GM08714 (cell line): ENCODE measurements around the gene TUT1.
"Not testable (repeated sequence)": the region's sequence is repeated elsewhere in the genome, so short reads cannot be mapped to it uniquely, and the experiment has no call there.

Experiments used
- H3K4me3 ChIP-seq: fragments of 200-500 bp; sonication (Bioruptor generic); 2 replicates; pipeline ENCODE4 v1.5.1; 2014; ENCODE audit warnings: mild to moderate bottlenecking, low read length, inconsistent platforms
- ZNF274 ChIP-seq: IDR thresholded peaks from 2 replicates; pipeline ENCODE4 v1.6.1; 2012; ENCODE audit warnings: mild to moderate bottlenecking, low read depth, low read length

Gene TUT1

GRCh38 chr11:62574363-62575071 lies 16.8 kb downstream of the TUT1 start:
- no peak for TF ChIP-seq ZNF274
- peak overlapping the region; percentile 68; the same call in 1 of the 2 replicates for H3K4me3 ChIP-seq

GRCh38 chr11:62573592-62574362 lies 17.5 kb downstream of the TUT1 start, which contains the start of gene EEF1G:
TSS of gene EEF1G (minus strand) at chr11:62573891. CDS start at chr11:62573842, 49 bp downstream.
- no peak for TF ChIP-seq ZNF274
- H3K4me3 ChIP-seq: peak within 1 kb of the TSS; percentile 86

GRCh38 chr11:62573006-62573591 lies 18.2 kb downstream of the TUT1 start:
- TF ChIP-seq ZNF274: no peak
- peak overlapping the region; percentile 86 for H3K4me3 ChIP-seq

- peak overlapping the region; percentile 86 for H3K4me3 ChIP-seq
- TF ChIP-seq ZNF274: no peak
Measured at GRCh38 chr11:62572431-62572830, 18.9 kb downstream of the TUT1 start.

- H3K4me3 ChIP-seq: not testable (repeated sequence)
Measured at GRCh38 chr11:62571493-62571892, 19.8 kb downstream of the TUT1 start.

GRCh38 chr11:62570903-62571302 lies 20.4 kb downstream of the TUT1 start:
- H3K4me3 ChIP-seq: not testable (repeated sequence)

GRCh38 chr11:62569611-62570010 lies 21.7 kb downstream of the TUT1 start:
- H3K4me3 ChIP-seq: no peak overlapping the region
- no peak for TF ChIP-seq ZNF274

- no peak for TF ChIP-seq ZNF274
- H3K4me3 ChIP-seq: no peak overlapping the region
Measured at GRCh38 chr11:62567018-62567633, 24.2 kb downstream of the TUT1 start.

GRCh38 chr11:62566247-62566646 lies 25.1 kb downstream of the TUT1 start:
- no peak overlapping the region for H3K4me3 ChIP-seq
- TF ChIP-seq ZNF274: no peak

GRCh38 chr11:62565100-62565802 lies 26.1 kb downstream of the TUT1 start:
- H3K4me3 ChIP-seq: no peak overlapping the region
- no peak for TF ChIP-seq ZNF274

GRCh38 chr11:62561677-62562230 lies 29.6 kb downstream of the TUT1 start:
- not testable (repeated sequence) for H3K4me3 ChIP-seq

GRCh38 chr11:62560566-62561103 lies 30.7 kb downstream of the TUT1 start:
- H3K4me3 ChIP-seq: no peak overlapping the region
- TF ChIP-seq ZNF274: no peak

- not testable (repeated sequence) for H3K4me3 ChIP-seq
Measured at GRCh38 chr11:62559626-62560025, 31.7 kb downstream of the TUT1 start.

- TF ChIP-seq ZNF274: no peak
- H3K4me3 ChIP-seq: no peak overlapping the region
Measured at GRCh38 chr11:62559204-62559603, 32.1 kb downstream of the TUT1 start.
